Type B pancreatic cell (in vitro differentiated cells): ENCODE measurements around the gene PRR15L. TPM values are rescaled to one million over a fixed set of nuclear protein-coding genes. Genes with fewer than 3 reads are reported as not detected.

Experiments
- DNase-seq: peaks from one replicate; pipeline ENCODE4 v3.0.0; 2021; ENCODE audit warnings: mixed read lengths; ENCODE audit not compliant: unreplicated experiment; ENCODE audit errors: extremely low spot score
- H3K27ac Mint-ChIP-seq: 2 replicates; pipeline ENCODE4 v1.8.0; 2021; ENCODE audit warnings: mild to moderate bottlenecking, mixed read lengths
- H3K27me3 Mint-ChIP-seq: 2 replicates; pipeline ENCODE4 v1.8.0; 2021; ENCODE audit warnings: mixed read lengths
- H3K36me3 Mint-ChIP-seq: 2 replicates; pipeline ENCODE4 v1.8.0; 2021; ENCODE audit warnings: mixed read lengths
- H3K4me1 Mint-ChIP-seq: one replicate; pipeline ENCODE4 v1.8.0; 2021; ENCODE audit warnings: mixed read lengths; ENCODE audit not compliant: unreplicated experiment
- H3K4me3 Mint-ChIP-seq: 2 replicates; pipeline ENCODE4 v1.8.0; 2021; ENCODE audit warnings: mild to moderate bottlenecking, mixed read lengths
- H3K9me3 Mint-ChIP-seq: 2 replicates; pipeline ENCODE4 v1.8.0; 2021; ENCODE audit warnings: mixed read lengths
- total RNA-seq: library from RNA; stranded (reverse); gene quantifications from 2 replicates; pipeline ENCODE4 v1.2.1, GENCODE V29; 2021; ENCODE audit warnings: low replicate concordance
- TF ChIP-seq, protein P1 (sequence below): fragments of 200-600 bp; sonication (generic); conservative IDR thresholded peaks from 2 replicates; pipeline ENCODE4 v1.5.0; 2021; ENCODE audit warnings: antibody characterized with exemption, mild to moderate bottlenecking

The PRR15L gene
- total RNA-seq, 1 donor from 2014 or later: 20.0 TPM

GRCh38 chr17:47964856-47965255 is 7.2 kb upstream of the PRR15L start:
- peaks cover 3% of the 10 kb centered on the region for H3K27me3 Mint-ChIP-seq
- peaks cover 8% of the 10 kb centered on the region for H3K4me1 Mint-ChIP-seq
- no peak overlapping the region for H3K27ac Mint-ChIP-seq
- peaks cover 6% of the 10 kb centered on the region for H3K9me3 Mint-ChIP-seq
- no peak overlapping the region for H3K4me3 Mint-ChIP-seq
- DNase-seq: no peak
- TF ChIP-seq, protein P1, sequence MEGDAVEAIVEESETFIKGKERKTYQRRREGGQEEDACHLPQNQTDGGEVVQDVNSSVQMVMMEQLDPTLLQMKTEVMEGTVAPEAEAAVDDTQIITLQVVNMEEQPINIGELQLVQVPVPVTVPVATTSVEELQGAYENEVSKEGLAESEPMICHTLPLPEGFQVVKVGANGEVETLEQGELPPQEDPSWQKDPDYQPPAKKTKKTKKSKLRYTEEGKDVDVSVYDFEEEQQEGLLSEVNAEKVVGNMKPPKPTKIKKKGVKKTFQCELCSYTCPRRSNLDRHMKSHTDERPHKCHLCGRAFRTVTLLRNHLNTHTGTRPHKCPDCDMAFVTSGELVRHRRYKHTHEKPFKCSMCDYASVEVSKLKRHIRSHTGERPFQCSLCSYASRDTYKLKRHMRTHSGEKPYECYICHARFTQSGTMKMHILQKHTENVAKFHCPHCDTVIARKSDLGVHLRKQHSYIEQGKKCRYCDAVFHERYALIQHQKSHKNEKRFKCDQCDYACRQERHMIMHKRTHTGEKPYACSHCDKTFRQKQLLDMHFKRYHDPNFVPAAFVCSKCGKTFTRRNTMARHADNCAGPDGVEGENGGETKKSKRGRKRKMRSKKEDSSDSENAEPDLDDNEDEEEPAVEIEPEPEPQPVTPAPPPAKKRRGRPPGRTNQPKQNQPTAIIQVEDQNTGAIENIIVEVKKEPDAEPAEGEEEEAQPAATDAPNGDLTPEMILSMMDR: no peak
- no peaks in the 10 kb centered on the region for H3K36me3 Mint-ChIP-seq

GRCh38 chr17:47962901-47963300 is 5.2 kb upstream of the PRR15L start:
- H3K36me3 Mint-ChIP-seq: no peaks in the 10 kb centered on the region
- H3K27me3 Mint-ChIP-seq: peaks cover 11% of the 10 kb centered on the region
- no peak overlapping the region for H3K27ac Mint-ChIP-seq
- no peak for DNase-seq
- H3K9me3 Mint-ChIP-seq: peaks cover 6% of the 10 kb centered on the region
- no peak overlapping the region for H3K4me3 Mint-ChIP-seq
- peaks cover 24% of the 10 kb centered on the region for H3K4me1 Mint-ChIP-seq
- TF ChIP-seq, protein P1: no peak

GRCh38 chr17:47961406-47961805 is 3.7 kb upstream of the PRR15L start:
- Mint-ChIP-seq H3K4me3 (no peak overlapping the region), H3K9me3 (peaks cover 6% of the 10 kb centered on the region), H3K27me3 (peaks cover 11% of the 10 kb centered on the region), H3K4me1 (peaks cover 28% of the 10 kb centered on the region), H3K27ac (no peak overlapping the region), H3K36me3 (no peaks in the 10 kb centered on the region)
- DNase-seq: no peak
- TF ChIP-seq, protein P1: no peak

DNA sequence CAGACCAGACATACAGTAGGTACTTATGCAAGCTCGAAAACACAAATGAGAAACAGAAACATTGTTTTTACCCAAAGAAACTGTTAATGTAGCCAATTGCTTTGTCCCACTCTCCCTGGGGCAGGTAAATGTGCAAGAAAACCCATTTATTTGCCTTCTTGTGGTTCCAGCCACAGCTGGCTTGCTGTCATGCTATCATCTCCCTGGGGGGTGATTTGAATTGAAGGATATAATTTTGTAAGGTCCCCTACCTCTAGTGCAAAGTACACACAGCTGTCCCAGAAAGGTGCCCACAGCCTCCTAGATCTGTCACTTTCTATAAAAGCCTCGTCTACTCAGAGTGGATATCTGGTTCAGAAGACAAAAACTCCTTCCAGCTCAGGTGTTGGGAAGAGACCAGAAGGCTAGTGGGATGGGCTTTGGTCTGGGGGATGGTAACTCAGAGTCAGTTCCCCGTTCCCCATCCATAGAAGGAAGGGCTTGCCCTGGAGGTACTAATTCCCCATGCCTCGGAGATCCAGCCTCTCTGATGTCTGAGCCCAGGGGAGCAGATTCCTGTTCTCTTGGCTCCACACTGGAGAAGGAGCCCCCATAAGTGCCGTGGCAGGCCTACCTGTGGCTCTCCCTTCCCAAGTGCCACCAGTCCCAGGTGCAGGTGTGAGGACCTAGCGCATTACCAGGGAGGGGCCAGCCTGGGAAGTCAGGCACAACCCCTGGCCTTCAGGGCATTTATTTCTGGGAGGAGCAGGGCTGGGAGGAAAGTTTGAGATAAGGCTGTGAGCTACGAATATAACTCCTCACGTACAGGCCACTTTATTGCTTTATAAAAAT is 2.4 kb upstream of the PRR15L start:
- Mint-ChIP-seq H3K27me3 (peaks cover 11% of the 10 kb centered on the region), H3K27ac (peak overlapping the region; percentile 85), H3K4me1 (peaks cover 24% of the 10 kb centered on the region), H3K36me3 (no peaks in the 10 kb centered on the region), H3K4me3 (peak overlapping the region; percentile 91), H3K9me3 (peaks cover 6% of the 10 kb centered on the region)
- DNase-seq: no peak
- TF ChIP-seq, protein P1: no peak

DNA sequence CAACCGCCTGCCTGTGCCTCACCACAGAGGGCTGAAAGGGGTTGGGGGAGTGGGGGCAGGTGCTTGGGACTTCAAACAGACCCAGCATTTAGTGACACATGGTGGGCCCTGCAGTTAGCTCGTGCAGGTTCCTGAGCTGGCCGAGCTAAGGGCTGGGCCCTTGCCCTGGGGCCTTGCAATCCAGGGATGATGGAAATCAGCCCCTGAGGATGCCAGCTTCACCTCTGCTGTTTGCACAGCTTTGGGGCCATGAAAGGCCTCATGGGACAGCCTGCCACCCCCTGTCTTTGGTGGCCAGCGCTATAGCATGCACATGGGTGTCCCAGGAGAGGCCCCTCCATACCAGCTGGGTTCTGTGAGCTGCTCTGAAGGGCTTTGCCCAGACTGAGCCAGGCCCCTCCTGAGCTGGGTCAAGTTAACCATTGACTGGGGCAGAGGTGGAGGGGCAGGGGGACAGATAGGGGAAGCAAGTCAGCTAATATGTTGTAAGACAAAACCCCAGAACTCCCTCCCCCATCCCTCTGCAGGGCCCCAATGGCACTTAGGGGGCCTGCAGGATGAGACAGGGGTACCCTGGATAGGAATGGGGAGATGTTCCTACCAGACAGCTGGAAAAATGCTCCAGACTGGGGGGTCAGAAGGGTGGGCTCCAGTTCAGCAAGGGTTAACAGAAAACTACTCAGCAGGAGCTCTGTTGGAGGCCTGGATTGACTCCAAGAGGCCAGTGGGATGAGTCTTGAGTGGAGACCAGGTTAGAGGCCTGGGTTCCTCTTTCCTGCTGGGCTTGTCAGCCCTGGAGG is 692 bp downstream of the PRR15L start:
- Mint-ChIP-seq H3K4me3 (peak overlapping the region; percentile 91), H3K27ac (peak overlapping the region; percentile 85), H3K27me3 (peaks cover 11% of the 10 kb centered on the region), H3K4me1 (peaks cover 24% of the 10 kb centered on the region), H3K36me3 (no peaks in the 10 kb centered on the region), H3K9me3 (peaks cover 5% of the 10 kb centered on the region)
- DNase-seq: no peak
- TF ChIP-seq, protein P1: no peak
